NOMO-1 (cell line): ENCODE results near the gene DIS3L2.
A peak's percentile ranks its signal among the peaks of the same experiment; 100 is the strongest.

Source experiments
- DNase-seq, 2 experiments: peaks; one replicate each; lab custom pipeline; 2025; ENCODE audit not compliant: unreplicated experiment in 2 of 2; lab: John Stamatoyannopoulos, UW

Gene DIS3L2, protein sequence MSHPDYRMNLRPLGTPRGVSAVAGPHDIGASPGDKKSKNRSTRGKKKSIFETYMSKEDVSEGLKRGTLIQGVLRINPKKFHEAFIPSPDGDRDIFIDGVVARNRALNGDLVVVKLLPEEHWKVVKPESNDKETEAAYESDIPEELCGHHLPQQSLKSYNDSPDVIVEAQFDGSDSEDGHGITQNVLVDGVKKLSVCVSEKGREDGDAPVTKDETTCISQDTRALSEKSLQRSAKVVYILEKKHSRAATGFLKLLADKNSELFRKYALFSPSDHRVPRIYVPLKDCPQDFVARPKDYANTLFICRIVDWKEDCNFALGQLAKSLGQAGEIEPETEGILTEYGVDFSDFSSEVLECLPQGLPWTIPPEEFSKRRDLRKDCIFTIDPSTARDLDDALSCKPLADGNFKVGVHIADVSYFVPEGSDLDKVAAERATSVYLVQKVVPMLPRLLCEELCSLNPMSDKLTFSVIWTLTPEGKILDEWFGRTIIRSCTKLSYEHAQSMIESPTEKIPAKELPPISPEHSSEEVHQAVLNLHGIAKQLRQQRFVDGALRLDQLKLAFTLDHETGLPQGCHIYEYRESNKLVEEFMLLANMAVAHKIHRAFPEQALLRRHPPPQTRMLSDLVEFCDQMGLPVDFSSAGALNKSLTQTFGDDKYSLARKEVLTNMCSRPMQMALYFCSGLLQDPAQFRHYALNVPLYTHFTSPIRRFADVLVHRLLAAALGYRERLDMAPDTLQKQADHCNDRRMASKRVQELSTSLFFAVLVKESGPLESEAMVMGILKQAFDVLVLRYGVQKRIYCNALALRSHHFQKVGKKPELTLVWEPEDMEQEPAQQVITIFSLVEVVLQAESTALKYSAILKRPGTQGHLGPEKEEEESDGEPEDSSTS

GRCh38 chr2:231961349-231962166, at the start of gene DIS3L2:
DIS3L2 (plus strand) TSS chr2:231961713; CDS start chr2:232014928, 53,215 bp downstream.
- DNase-seq: peak; percentile 83 to 85

- no peak for DNase-seq
These were observed 47.3 kb upstream of the DIS3L2 start for GRCh38 chr2:231914077-231914690.

DNA sequence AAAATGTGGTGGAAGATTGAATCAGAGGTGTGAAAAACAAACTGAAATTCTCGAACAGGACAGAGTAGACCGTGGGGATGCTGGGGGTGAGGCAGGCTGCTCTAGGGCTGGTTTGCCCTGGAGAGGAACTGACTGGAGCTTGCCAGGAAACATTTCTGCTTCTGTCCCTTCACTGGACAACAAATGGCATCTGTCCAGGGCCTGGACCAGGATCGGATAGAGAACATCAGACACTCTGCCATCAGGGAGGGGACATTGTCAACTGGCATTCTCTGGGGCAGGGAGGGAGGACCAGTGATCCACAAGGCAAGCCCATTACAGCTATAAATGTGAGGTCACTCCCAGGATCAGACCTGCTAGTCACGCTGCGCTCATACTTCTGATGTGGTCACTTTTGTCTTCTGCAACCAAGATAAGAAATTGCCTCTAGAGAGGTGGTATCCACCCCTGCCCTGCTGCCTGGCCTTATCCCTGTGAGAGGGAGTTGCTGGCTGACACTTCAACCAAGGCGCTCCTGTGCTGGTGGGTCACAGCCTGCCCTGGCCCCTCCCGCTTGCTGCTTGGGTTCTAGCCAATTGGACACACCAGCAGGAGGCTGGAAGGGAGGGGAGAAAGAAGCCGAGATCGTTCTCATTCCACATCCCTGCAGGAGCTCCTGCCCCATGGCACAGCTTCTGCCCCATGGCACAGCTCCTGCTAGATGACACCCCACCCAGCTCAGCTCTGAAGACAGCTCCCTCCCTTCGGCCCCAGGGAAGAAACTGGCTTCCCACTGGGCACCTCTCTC, 44.0 kb upstream of the DIS3L2 start:
- DNase-seq: no peak

- no peak for DNase-seq
These were observed 42.8 kb upstream of the DIS3L2 start for GRCh38 chr2:231918501-231919330.

DNA sequence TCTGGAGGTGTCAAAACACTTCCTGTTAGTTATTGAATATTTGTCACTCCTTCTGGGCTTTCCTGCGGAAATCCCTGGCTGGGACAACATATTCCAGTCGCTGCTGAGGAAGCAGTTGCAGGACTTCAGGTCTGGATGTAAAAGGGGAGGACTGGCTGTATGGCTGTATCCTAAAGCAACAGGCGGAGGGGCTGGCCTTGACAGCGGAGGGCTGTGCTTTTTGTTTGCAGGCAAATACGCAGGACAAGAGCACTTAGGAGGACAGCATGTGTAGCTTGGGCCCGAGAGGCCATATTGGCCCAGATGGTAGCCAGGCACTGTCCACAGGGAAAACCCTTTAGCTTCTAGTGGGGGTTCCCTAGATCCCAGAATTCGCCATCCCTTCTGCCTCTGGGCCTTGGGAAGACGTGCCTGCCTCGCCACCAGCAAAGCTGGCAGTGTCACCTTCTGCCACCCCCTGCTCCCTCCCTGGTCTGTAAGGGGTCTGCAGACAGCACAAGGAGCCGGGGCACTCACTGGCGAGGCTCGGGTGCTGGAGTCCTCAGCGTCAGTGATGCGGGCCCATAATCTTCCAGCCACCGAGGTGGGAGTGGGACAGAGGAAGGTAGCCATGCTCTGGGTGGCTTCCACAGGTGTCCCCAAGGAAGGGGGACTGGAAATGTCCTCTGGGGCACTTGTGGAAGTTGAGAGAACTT, 42.0 kb upstream of the DIS3L2 start:
- DNase-seq: no peak

DNA sequence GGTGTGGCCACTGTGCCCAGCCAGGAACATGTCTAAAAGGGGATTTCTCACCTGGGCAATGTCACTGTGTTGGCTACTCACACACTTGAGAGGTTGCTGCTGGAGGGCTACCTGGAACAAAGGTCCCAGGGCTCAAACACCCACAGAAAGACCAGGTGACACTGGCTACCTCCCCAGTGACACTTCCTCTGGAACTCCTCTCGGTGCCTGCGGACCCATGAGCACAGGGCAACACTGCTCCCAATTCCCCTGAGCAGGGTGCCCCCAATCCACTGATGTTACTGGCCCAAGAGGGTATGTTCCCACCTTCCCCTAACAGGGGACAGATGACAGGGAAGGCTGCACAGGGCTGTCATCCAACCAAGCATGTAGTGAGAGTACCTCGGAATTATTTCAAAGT, 41.1 kb upstream of the DIS3L2 start:
- no peak for DNase-seq

DNA sequence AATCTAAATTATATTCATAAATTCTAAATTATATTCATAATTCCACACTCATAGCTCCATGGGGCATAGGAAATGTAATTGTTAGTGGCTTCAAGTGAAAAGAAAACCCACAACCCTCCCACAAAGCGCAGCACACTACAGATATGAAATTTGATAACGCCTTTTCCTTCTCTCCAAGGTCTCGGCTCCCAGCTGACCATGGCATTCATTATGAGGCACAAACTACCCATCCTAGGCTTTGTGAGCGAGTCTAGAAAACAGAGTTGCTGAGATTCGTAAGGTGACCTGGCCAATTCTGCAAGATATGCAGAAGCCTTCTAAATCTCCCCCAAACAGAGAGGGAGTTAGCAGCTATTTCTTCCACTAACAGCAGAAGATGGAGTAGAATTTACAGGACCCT, 40.7 kb upstream of the DIS3L2 start:
- DNase-seq: no peak

GRCh38 chr2:231922311-231923009, 39.1 kb upstream of the DIS3L2 start:
- DNase-seq: no peak

DNA sequence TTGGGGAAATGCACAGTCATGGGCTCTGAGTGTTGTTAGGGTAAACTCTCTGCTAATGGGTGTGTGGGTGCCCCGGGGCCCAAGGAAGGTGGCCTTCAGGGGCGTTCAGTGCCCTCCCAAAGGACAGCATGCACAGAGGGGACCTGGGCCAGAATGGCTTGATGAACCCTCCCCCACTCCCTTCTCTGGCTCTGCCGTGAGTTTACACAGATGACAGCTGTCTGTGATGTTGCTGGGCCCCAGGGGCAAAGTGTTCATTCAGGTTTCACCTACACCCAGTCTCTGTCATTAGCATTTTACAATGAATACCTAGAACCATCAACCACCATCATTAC, 38.5 kb upstream of the DIS3L2 start:
- no peak for DNase-seq

- DNase-seq: no peak
These were observed 37.3 kb upstream of the DIS3L2 start for GRCh38 chr2:231923951-231924888.

DNA sequence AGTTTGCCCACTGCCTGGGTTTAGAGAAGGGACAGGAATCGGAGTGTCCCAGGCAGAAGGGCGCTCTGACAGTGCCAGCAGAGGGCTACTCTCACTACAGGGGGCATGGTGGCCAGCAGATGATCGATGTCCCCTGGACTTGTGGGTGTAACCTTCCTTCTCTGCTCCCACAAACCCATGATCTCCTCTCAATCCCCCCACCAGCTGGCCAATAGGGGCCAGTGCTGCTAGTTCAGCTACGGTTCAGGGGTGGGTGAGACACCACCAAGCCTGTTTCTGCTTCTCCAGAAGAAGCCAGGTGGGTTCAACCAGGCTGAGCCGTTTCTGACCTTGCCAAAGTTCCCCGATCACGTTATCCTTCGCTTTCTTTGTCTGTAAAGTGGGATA, 36.6 kb upstream of the DIS3L2 start:
- DNase-seq: no peak

DNA sequence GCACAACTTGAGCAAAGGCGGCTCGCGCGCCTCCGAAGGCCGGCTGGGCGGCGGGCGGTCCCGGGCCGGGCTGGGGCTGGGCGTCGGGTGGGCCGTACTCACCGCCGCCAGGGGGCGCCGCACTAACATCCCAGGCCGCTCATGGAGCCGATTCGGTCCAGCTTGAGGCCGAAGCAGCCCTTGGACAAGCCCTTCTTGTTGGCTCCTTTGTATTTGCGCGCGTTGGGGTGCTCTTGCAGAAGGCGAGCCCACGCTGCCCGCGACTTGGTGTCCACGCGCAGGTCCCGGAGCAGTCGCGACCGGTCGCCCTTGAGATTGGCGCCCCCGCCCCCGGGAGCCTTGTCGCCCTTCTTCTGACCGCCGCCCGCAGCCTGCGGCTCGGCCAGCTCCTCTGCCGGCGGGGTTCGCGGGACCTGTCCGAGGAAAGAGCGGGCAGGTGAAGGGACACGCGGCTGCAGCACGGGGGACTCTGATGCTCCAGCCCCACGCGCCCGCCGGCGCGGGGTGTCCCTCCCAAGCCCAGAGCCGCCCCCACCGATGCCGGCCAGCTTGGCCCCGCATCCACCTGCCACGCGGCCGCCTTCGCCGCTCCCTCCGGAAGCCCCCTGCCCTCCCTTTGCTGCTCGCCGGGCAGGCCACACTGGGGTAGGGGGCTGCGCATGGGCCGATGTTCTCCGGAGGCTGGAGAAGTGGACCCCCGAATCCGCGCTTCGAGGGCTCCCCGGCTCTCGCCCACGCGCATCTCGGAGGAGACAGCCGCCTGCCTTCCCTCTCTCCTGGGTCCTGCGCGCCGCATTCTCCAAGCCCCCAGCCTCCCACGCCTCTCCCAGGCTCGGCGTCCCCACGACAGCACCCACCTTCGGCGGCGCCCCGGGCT, 36.0 kb upstream of the DIS3L2 start:
- peak; percentile 49 to 60 for DNase-seq

DNA sequence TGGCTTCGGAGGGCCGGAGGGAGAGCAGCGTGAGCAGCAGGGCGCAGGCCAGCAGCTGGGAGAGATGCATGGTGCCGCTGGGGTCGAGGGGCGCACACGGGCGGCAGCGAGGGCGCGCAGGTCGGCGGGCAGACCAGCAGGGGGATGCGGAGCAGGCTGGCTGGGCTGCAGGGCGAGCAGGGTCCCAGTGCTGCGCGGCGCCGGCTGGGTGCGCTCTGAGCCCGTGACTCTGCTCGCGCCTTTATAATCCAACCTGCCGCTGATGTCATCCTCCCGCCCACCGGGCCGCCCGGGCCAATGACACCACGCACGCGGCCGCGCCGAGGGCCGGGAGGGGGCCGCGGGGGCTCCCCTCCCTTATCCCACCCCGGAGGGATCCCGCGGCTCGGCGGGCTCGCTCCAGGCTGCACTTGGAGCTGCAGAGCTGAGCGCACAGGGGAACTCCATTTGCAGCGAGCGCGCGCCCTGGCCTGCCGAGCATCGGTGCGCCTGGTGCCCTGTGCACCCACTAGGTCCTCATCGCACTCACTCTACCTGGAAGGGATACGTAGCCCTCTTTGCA, 35.3 kb upstream of the DIS3L2 start, which contains the start of gene NPPC:
NPPC (minus strand) TSS at position 217 of the 562 bp plus-strand sequence; CDS start at position 70, 147 bp downstream.
- peak; percentile 54 to 63 for DNase-seq

DNA sequence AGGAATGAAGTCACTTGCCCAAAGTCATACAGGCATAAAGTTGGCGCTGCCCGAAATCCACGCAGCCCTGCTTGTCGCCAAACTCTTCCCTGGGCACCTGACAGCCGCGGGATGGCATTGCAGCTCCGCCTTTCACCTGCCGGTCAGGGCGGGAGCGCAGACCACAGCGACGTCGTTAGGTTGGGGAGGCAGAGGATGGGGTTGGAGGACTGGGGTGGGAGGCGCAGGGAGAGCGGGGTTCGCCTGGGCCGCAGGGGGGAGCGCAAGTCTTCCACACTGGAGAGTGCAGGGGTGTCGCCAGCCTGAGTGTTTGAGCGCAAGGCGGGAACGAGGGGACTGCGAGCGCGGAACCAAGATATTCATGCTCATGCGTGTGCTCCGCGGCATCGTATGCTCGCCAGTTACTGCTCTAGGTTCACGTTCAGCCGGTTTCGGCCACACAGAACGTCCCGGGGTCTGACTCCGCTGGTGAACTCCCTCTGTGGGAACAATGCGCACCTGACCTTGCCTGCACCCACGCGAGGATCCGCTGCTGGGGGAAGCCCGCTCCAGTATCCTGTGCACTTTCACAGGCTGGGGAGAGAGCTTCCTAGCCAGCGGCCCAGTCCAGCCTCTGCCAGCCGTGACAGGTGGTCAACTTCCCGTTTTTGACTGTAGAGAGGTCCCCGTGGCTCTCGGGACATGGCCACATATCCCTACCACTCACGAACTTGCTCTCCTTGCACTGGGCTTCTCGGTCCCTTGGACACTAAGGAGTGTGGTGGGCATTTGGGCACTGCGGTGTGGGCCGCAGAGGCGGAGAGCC, 34.5 kb upstream of the DIS3L2 start:
- DNase-seq: peak; percentile 18 to 55

- DNase-seq: no peak
These were observed 34.0 kb upstream of the DIS3L2 start for GRCh38 chr2:231927566-231927890.
